HepG2 (cell line): Measurements from ENCODE around the gene BAZ2A. TPM values are rescaled to one million over a fixed set of nuclear protein-coding genes. Genes with fewer than 3 reads are reported as not detected.

Experiments used
- ARID3A ChIP-seq: IDR thresholded peaks from 2 replicates; pipeline ENCODE4 v1.6.1; 2012; ENCODE audit warnings: low read depth, low read length, improper control_type of control experiment
- ARNT2 ChIP-seq: sonication (generic); formaldehyde crosslinking; IDR thresholded peaks from 2 replicates; pipeline ENCODE4 v1.8.0; 2022; ENCODE audit warnings: mild to moderate bottlenecking, low read depth, missing genetic modification reagents, moderate library complexity
- KDM4B ChIP-seq: sonication (generic); formaldehyde crosslinking; IDR thresholded peaks from 2 replicates; pipeline ENCODE4 v1.4.0; 2020; ENCODE audit warnings: missing genetic modification reagents
- KMT2A ChIP-seq: sonication (generic); formaldehyde crosslinking; IDR thresholded peaks from 2 replicates; pipeline ENCODE4 v1.4.0; 2020; ENCODE audit warnings: missing genetic modification reagents
- MEF2D ChIP-seq: sonication (generic); formaldehyde crosslinking; IDR thresholded peaks from 2 replicates; pipeline ENCODE4 v1.5.1; 2020; ENCODE audit warnings: mild to moderate bottlenecking, missing genetic modification reagents
- PHF21A ChIP-seq: sonication (generic); formaldehyde crosslinking; IDR thresholded peaks from 2 replicates; pipeline ENCODE4 v1.5.0; 2020; ENCODE audit warnings: mild to moderate bottlenecking, missing genetic modification reagents
- SNAI1 ChIP-seq: sonication (generic); formaldehyde crosslinking; IDR thresholded peaks from 2 replicates; pipeline ENCODE4 v1.5.0; 2020; ENCODE audit warnings: mild to moderate bottlenecking, missing genetic modification reagents, borderline replicate concordance
- TCF7 ChIP-seq: sonication (generic); IDR thresholded peaks from 2 replicates; pipeline ENCODE4 v1.6.1; 2016; ENCODE audit warnings: antibody characterized with exemption, low read depth
- TEAD3 ChIP-seq: optimal IDR thresholded peaks from 2 replicates; pipeline ENCODE3; 2016; ENCODE audit warnings: borderline replicate concordance
- ZBTB20 ChIP-seq: sonication (generic); formaldehyde crosslinking; IDR thresholded peaks from 2 replicates; pipeline ENCODE4 v1.8.1; 2023; ENCODE audit warnings: missing genetic modification reagents, low read depth, mild to moderate bottlenecking, borderline replicate concordance
- ZFX ChIP-seq: sonication (generic); formaldehyde crosslinking; IDR thresholded peaks from 2 replicates; pipeline ENCODE4 v1.4.0; 2020; ENCODE audit warnings: mild to moderate bottlenecking, low read depth, missing genetic modification reagents, moderate library complexity
- ZFY ChIP-seq: sonication (generic); formaldehyde crosslinking; IDR thresholded peaks from 2 replicates; pipeline ENCODE4 v1.4.0; 2020; ENCODE audit warnings: missing genetic modification reagents
- ZGPAT ChIP-seq: IDR thresholded peaks from 2 replicates; pipeline ENCODE4 v1.6.1; 2016; ENCODE audit warnings: mild to moderate bottlenecking
- ZNF12 ChIP-seq: sonication (generic); formaldehyde crosslinking; IDR thresholded peaks from 2 replicates; pipeline ENCODE4 v1.5.0; 2020; ENCODE audit warnings: missing genetic modification reagents
- ZNF232 ChIP-seq: sonication (generic); formaldehyde crosslinking; IDR thresholded peaks from 2 replicates; pipeline ENCODE4 v1.4.0; 2020; ENCODE audit warnings: missing genetic modification reagents, borderline replicate concordance
- ZNF24 ChIP-seq: fragments of 450-650 bp; IDR thresholded peaks from 2 replicates; pipeline ENCODE4 v1.6.1; 2017; ENCODE audit warnings: antibody characterized with exemption, mild to moderate bottlenecking
- ZNF850 ChIP-seq: sonication (generic); formaldehyde crosslinking; conservative IDR thresholded peaks from 2 replicates; pipeline ENCODE4 v1.9.0; 2021; ENCODE audit warnings: mild to moderate bottlenecking, missing genetic modification reagents
- ZNF883 ChIP-seq: sonication (generic); formaldehyde crosslinking; IDR thresholded peaks from 2 replicates; pipeline ENCODE4 v1.5.1; 2020; ENCODE audit warnings: mild to moderate bottlenecking, missing genetic modification reagents; ENCODE audit errors: not compliant biosample characterization
- ZSCAN29 ChIP-seq: sonication (generic); formaldehyde crosslinking; conservative IDR thresholded peaks from 2 replicates; pipeline ENCODE4 v1.4.0; 2020; ENCODE audit warnings: mild to moderate bottlenecking, missing genetic modification reagents
- polyA plus RNA-seq, 8 experiments: library from polyadenylated mRNA; depleted of rRNA in 3 of 8; stranded (reverse) in 7 of 8; unstranded in 1 of 8; fragments of >200 nt; fragmentation: Illumina TruSeq in 4 of 8; extraction: Trizol in 4 of 8; gene quantifications; 2 replicates each; pipeline versions ENCODE4 v1.2.1 to v1.2.3, GENCODE V29; 2011 to 2016; ENCODE audit warnings: low read depth in 4 of 8, missing spikeins in 1 of 8, mixed read lengths in 1 of 8; ENCODE audit not compliant: insufficient read depth in 1 of 8
- total RNA-seq, 5 experiments: library from RNA; depleted of rRNA; stranded (reverse); fragments of >200 nt; fragmentation: Illumina TruSeq; extraction: Trizol; gene quantifications; 2 replicates each; pipeline ENCODE4 v1.2.3, GENCODE V29; 2016; ENCODE audit warnings: low read depth in 1 of 5
- TF ChIP-seq, protein P1 (sequence below): sonication (generic); formaldehyde crosslinking; IDR thresholded peaks from 2 replicates; pipeline ENCODE4 v1.4.0; 2020; ENCODE audit warnings: missing genetic modification reagents, borderline replicate concordance
- TF ChIP-seq, protein P2 (sequence below): sonication (generic); formaldehyde crosslinking; IDR thresholded peaks from 2 replicates; pipeline ENCODE4 v1.8.0; 2022; ENCODE audit warnings: mild to moderate bottlenecking, missing genetic modification reagents, moderate library complexity

The BAZ2A gene
- total and polyA plus RNA-seq, 2 of the 13 experiments (the other 11 are each of a cell fraction or from before 2014, with no cell fraction given) = 21.8 to 73.5 TPM

DNA sequence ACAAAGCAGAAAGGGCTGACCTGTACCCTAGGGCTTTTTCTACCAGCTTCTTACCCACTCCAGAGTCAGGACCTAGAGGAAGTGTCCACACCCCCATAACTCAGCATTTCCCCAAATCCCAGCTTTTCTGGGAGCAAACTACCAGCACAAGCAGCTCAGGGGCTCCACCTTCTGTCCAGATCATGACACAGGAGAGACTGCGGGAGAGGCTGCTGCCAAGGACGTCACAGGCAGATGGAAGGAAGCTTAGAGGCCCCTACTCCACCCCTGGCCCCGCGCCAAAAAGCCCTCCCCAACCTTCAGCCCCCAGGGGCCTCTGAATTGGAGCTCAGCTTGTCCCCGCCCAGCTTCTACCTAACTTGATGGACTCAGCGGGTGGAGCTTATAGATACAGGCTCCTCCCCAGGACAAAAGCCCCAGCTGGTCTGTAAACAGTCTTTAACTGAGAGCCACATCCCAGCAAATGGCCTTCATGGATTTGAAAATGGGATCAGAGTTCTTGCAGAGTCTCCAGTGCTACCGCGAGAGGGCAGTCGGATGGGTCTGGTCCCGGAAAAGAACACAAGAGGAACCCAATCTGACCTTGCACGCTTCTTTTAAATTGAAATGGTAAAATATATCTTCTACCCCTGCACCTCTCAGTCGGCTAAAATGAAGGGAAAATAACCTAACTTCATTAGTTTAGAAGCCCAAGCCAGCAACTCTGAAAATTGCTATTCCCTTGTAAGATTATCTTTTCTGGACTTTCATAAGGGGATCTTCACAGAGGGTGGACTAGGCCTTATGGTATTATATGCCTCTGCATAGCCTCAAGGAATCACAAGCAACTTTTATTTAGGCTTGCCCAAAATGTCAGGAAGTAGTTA lies 6.8 kb upstream of the BAZ2A start (continued):
- TF ChIP-seq ZGPAT (CRISPR knock-in tag) (peak; percentile 85), SNAI1 (no peak), ZSCAN29 (CRISPR knock-in tag) (no peak; the same call in 1 of the 2 replicates), ZNF24 (0 out of 2 replicates have a peak, but pooled peaks have one; percentile 9), ZBTB20 (0 out of 2 replicates have a peak, but pooled peaks have one; percentile 37), ARID3A (peak; percentile 37; the same call in 1 of the 2 replicates), PHF21A (peak; percentile 95), ZNF232 (CRISPR knock-in tag) (no peak), TEAD3 (CRISPR knock-in tag) (peak; percentile 67), MEF2D (CRISPR knock-in tag) (peak; percentile 42; the same call in 1 of the 2 replicates), KMT2A (CRISPR knock-in tag) (peak; percentile 78; the same call in 1 of the 2 replicates), ZNF12 (no peak), ZFX (CRISPR knock-in tag) (peak; percentile 70), ARNT2 (CRISPR knock-in tag) (no peak; the same call in 1 of the 2 replicates), ZNF883 (no peak), ZFY (CRISPR knock-in tag) (no peak; the same call in 1 of the 2 replicates), KDM4B (CRISPR knock-in tag) (peak; percentile 84; the same call in 1 of the 2 replicates), ZNF850 (CRISPR knock-in tag) (no peak), TCF7 (no peak)
- TF ChIP-seq, protein P1, sequence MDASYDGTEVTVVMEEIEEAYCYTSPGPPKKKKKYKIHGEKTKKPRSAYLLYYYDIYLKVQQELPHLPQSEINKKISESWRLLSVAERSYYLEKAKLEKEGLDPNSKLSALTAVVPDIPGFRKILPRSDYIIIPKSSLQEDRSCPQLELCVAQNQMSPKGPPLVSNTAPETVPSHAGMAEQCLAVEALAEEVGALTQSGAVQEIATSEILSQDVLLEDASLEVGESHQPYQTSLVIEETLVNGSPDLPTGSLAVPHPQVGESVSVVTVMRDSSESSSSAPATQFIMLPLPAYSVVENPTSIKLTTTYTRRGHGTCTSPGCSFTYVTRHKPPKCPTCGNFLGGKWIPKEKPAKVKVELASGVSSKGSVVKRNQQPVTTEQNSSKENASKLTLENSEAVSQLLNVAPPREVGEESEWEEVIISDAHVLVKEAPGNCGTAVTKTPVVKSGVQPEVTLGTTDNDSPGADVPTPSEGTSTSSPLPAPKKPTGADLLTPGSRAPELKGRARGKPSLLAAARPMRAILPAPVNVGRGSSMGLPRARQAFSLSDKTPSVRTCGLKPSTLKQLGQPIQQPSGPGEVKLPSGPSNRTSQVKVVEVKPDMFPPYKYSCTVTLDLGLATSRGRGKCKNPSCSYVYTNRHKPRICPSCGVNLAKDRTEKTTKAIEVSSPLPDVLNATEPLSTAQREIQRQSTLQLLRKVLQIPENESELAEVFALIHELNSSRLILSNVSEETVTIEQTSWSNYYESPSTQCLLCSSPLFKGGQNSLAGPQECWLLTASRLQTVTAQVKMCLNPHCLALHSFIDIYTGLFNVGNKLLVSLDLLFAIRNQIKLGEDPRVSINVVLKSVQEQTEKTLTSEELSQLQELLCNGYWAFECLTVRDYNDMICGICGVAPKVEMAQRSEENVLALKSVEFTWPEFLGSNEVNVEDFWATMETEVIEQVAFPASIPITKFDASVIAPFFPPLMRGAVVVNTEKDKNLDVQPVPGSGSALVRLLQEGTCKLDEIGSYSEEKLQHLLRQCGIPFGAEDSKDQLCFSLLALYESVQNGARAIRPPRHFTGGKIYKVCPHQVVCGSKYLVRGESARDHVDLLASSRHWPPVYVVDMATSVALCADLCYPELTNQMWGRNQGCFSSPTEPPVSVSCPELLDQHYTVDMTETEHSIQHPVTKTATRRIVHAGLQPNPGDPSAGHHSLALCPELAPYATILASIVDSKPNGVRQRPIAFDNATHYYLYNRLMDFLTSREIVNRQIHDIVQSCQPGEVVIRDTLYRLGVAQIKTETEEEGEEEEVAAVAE (CRISPR knock-in tag) = peak; percentile 68; the same call in 1 of the 2 replicates
- TF ChIP-seq, protein P2, sequence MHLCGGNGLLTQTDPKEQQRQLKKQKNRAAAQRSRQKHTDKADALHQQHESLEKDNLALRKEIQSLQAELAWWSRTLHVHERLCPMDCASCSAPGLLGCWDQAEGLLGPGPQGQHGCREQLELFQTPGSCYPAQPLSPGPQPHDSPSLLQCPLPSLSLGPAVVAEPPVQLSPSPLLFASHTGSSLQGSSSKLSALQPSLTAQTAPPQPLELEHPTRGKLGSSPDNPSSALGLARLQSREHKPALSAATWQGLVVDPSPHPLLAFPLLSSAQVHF (CRISPR knock-in tag) = no peak
